RWPE2 (cell line): ENCODE measurements around the gene RERE.

ENCODE experiments used
- ATAC-seq: fragments of 200-7000 bp; cut with Tn5 transposase; 3 replicates; pipeline ENCODE4 v1.9.1; 2021; ENCODE audit warnings: low read depth
- DNase-seq: peaks from one replicate; pipeline ENCODE4 v3.0.0-alpha.2; 2020; ENCODE audit warnings: low spot score
- H3K27ac ChIP-seq: fragments of 450-650 bp; 2 replicates; pipeline ENCODE4 v1.5.1; 2017; ENCODE audit warnings: mild to moderate bottlenecking; ENCODE audit not compliant: poor library complexity, severe bottlenecking
- H3K27me3 ChIP-seq: fragments of 250-450 bp; sonication (Bioruptor Pico); 2 replicates; pipeline ENCODE4 v1.5.1; 2021; ENCODE audit warnings: mild to moderate bottlenecking, moderate library complexity; ENCODE audit not compliant: insufficient read depth, poor library complexity, severe bottlenecking
- H3K36me3 ChIP-seq: fragments of 250-450 bp; sonication (Bioruptor Pico); 2 replicates; pipeline ENCODE4 v1.5.1; 2020; ENCODE audit warnings: low read depth, mild to moderate bottlenecking, moderate library complexity
- H3K4me1 ChIP-seq: fragments of 250-450 bp; sonication (Bioruptor Pico); 2 replicates; pipeline ENCODE4 v1.5.1; 2021; ENCODE audit warnings: mild to moderate bottlenecking, moderate library complexity; ENCODE audit not compliant: insufficient read depth, poor library complexity, severe bottlenecking
- H3K4me3 ChIP-seq: fragments of 250-450 bp; sonication (Bioruptor Pico); 2 replicates; pipeline ENCODE4 v1.5.1; 2021; ENCODE audit warnings: mild to moderate bottlenecking, moderate library complexity; ENCODE audit not compliant: severe bottlenecking
- H3K9me3 ChIP-seq: fragments of 250-450 bp; sonication (Bioruptor Pico); 2 replicates; pipeline ENCODE4 v1.5.1; 2021; ENCODE audit warnings: mild to moderate bottlenecking, moderate library complexity; ENCODE audit not compliant: severe bottlenecking
- CTCF ChIP-seq: fragments of 450-650 bp; IDR thresholded peaks from one replicate; pipeline ENCODE4 v1.5.1; 2017; ENCODE audit warnings: mild to moderate bottlenecking, moderate library complexity; ENCODE audit not compliant: poor library complexity, severe bottlenecking

Gene RERE

GRCh38 chr1:8684590-8684989, 132.8 kb downstream of the RERE start:
- no peaks in the 10 kb centered on the region for H3K36me3 ChIP-seq
- no peaks in the 10 kb centered on the region for H3K9me3 ChIP-seq
- DNase-seq (no peak), ATAC-seq (no peak)
- TF ChIP-seq CTCF: no peak
- H3K27me3 ChIP-seq: no peaks in the 10 kb centered on the region
- H3K4me3 ChIP-seq: no peak overlapping the region
- no peak overlapping the region for H3K27ac ChIP-seq
- peaks cover 23% of the 10 kb centered on the region for H3K4me1 ChIP-seq

- H3K9me3 ChIP-seq: no peaks in the 10 kb centered on the region
- peaks cover 28% of the 10 kb centered on the region for H3K4me1 ChIP-seq
- no peaks in the 10 kb centered on the region for H3K27me3 ChIP-seq
- no peaks in the 10 kb centered on the region for H3K36me3 ChIP-seq
- TF ChIP-seq CTCF: no peak
- ATAC-seq: peak; percentile 66; the same call in 2 of the 3 replicates
- H3K27ac ChIP-seq: no peak overlapping the region
- DNase-seq: no peak
- H3K4me3 ChIP-seq: no peak overlapping the region
Observed at GRCh38 chr1:8682573-8682972, 134.9 kb downstream of the RERE start.

GRCh38 chr1:8681911-8682310, 135.5 kb downstream of the RERE start:
- no peak for DNase-seq
- no peak overlapping the region for H3K27ac ChIP-seq
- TF ChIP-seq CTCF: no peak
- no peaks in the 10 kb centered on the region for H3K27me3 ChIP-seq
- H3K9me3 ChIP-seq: no peaks in the 10 kb centered on the region
- H3K36me3 ChIP-seq: no peaks in the 10 kb centered on the region
- H3K4me3 ChIP-seq: no peak overlapping the region
- H3K4me1 ChIP-seq: peaks cover 28% of the 10 kb centered on the region
- ATAC-seq: 0 out of 3 replicates have a peak, but pooled peaks have one; percentile 24

GRCh38 chr1:8680664-8681650, 136.5 kb downstream of the RERE start:
- no peaks in the 10 kb centered on the region for H3K9me3 ChIP-seq
- H3K4me3 ChIP-seq: peak overlapping the region; percentile 24
- TF ChIP-seq CTCF: no peak
- peak; percentile 32; the same call in 2 of the 3 replicates for ATAC-seq
- H3K4me1 ChIP-seq: peaks cover 28% of the 10 kb centered on the region
- H3K27me3 ChIP-seq: no peaks in the 10 kb centered on the region
- no peak for DNase-seq
- H3K36me3 ChIP-seq: no peaks in the 10 kb centered on the region; the same call in 1 of the 2 replicates
- peak overlapping the region; percentile 2 for H3K27ac ChIP-seq
